ENCODE measurements around the gene C2CD4A. TPM values are rescaled to one million over a fixed set of nuclear protein-coding genes. Genes with fewer than 3 reads are reported as not detected.

Gene C2CD4A
- total RNA-seq, 1 donor: not detected

DNA sequence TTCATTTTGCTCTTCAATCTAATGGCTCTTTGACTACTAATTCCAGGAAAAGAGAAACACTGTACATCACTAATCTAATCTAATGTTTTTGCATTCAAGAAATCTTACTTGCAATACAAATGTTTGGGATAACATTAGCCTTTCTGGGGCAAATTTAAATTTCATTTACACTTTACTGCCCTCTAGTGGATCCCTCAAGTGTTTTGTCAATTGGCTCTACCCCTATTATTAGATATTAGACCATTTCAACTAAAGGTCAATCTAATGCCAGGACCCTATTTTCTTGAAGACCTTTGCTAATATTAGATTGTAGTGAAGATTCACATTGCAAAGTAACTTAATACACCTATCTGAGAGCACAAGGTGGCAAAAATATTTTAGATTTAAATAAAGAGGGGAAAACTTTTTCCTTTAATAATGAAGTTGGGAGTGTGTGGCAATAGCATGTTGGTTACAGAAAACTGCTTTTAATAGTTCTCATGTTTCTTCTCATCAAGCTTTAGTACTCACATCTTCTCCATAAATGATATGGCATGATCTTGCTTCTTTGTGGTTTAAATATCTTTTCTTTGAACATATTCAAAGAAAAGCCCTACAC is 5.0 kb downstream of the C2CD4A start:
- DNase-seq (ENCODE audit: insufficient read length, low spot score, missing footprints): peak; percentile 87
- Histone ChIP-seq H3K9me3 (ENCODE audit: low read depth, low read length) (no peaks in the 10 kb centered on the region), H3K4me2 (ENCODE audit: insufficient read depth, low read length) (no peak overlapping the region)

DNA sequence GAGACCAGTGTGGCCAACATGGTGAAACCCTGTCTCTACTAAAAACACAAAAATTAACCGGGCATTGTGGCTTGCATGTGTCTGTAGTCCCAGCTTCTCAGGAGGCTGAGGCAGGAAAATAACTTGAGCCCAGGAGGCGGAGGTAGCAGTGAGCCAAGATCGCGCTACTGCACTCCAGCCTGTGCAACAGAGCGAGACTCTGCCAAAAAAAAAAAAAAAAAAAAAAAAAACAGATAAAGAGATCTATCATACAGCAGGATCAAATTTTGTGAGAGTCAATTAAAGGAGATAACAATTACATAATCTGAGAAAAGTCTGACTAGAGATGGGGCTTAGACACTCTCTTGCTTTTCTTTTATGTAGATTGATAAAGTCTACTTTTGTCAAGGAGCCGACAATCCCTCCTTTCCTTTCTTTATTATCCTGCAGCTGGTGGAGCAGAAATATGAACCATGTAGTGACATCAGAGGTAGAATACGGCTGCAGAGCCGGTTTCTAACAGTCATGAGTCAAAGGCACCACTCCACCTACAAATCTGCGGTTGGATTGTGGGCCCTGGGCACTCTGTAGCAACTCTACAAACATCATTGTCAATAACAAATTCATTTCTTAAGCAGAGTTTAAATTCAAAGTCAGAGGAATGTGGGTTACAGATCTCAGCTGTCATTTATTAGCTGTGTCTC is 9.0 kb downstream of the C2CD4A start:
- Histone ChIP-seq H3K4me3 (ENCODE audit: insufficient read depth, low read length) (no peak overlapping the region), H3K4me1 (ENCODE audit: insufficient read depth, low read length) (no peaks in the 10 kb centered on the region), H3K9me3 (ENCODE audit: low read depth, low read length) (no peaks in the 10 kb centered on the region), H4K20me1 (ENCODE audit: insufficient read depth, low read length) (no peaks in the 10 kb centered on the region), H3K27me3 (ENCODE audit: insufficient read depth, low read length) (peaks cover 15% of the 10 kb centered on the region), H3K4me2 (ENCODE audit: insufficient read depth, low read length) (no peak overlapping the region), H3K79me2 (ENCODE audit: insufficient read depth, low read length) (no peaks in the 10 kb centered on the region), H3K36me3 (ENCODE audit: insufficient read depth, low read length) (no peaks in the 10 kb centered on the region), H3K27ac (ENCODE audit: low read depth, low read length) (no peak overlapping the region), H2AFZ (ENCODE audit: low read length) (no peak overlapping the region)
- TF ChIP-seq, protein P1, sequence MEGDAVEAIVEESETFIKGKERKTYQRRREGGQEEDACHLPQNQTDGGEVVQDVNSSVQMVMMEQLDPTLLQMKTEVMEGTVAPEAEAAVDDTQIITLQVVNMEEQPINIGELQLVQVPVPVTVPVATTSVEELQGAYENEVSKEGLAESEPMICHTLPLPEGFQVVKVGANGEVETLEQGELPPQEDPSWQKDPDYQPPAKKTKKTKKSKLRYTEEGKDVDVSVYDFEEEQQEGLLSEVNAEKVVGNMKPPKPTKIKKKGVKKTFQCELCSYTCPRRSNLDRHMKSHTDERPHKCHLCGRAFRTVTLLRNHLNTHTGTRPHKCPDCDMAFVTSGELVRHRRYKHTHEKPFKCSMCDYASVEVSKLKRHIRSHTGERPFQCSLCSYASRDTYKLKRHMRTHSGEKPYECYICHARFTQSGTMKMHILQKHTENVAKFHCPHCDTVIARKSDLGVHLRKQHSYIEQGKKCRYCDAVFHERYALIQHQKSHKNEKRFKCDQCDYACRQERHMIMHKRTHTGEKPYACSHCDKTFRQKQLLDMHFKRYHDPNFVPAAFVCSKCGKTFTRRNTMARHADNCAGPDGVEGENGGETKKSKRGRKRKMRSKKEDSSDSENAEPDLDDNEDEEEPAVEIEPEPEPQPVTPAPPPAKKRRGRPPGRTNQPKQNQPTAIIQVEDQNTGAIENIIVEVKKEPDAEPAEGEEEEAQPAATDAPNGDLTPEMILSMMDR (IDR thresholded peaks at IDR 0.05; ENCODE audit: extremely low read depth, low read depth, low read length): no peak
- no peak for DNase-seq (ENCODE audit: insufficient read length, low spot score, missing footprints)

More for the DNA sequence above, 5.0 kb downstream of the C2CD4A start:
- Histone ChIP-seq H2AFZ (ENCODE audit: low read length) (no peak overlapping the region), H4K20me1 (ENCODE audit: insufficient read depth, low read length) (no peaks in the 10 kb centered on the region), H3K27ac (ENCODE audit: low read depth, low read length) (no peak overlapping the region), H3K27me3 (ENCODE audit: insufficient read depth, low read length) (peaks cover 32% of the 10 kb centered on the region), H3K79me2 (ENCODE audit: insufficient read depth, low read length) (no peaks in the 10 kb centered on the region), H3K36me3 (ENCODE audit: insufficient read depth, low read length) (no peaks in the 10 kb centered on the region), H3K4me3 (ENCODE audit: insufficient read depth, low read length) (no peak overlapping the region), H3K4me1 (ENCODE audit: insufficient read depth, low read length) (peaks cover 9% of the 10 kb centered on the region)
- TF ChIP-seq, protein P1 (IDR thresholded peaks at IDR 0.05; ENCODE audit: extremely low read depth, low read depth, low read length): peak; percentile 71

DNA sequence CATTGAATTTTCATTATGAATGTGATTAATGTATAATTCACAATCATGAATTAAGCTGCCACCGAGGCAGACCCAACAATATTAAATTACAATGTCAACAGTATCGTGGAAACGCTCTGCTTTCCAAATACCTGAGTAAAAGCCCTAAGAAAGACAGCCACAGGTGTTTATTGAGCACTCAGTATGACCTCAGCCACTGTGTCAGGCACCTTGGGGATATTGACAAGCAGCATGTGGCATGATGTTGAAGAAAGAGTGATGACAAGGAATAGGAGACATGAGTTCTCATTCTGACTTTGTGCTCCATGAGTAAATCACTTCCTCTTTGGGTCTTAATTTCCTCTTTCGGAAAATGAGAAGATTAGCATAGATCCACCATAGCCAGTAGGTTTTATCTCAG is 12.8 kb downstream of the C2CD4A start:
- Histone ChIP-seq H3K27ac (ENCODE audit: low read depth, low read length) (no peak overlapping the region), H3K4me3 (ENCODE audit: insufficient read depth, low read length) (no peak overlapping the region), H3K36me3 (ENCODE audit: insufficient read depth, low read length) (no peaks in the 10 kb centered on the region), H3K4me2 (ENCODE audit: insufficient read depth, low read length) (no peak overlapping the region), H3K9me3 (ENCODE audit: low read depth, low read length) (no peaks in the 10 kb centered on the region), H3K27me3 (ENCODE audit: insufficient read depth, low read length) (peaks cover 10% of the 10 kb centered on the region), H2AFZ (ENCODE audit: low read length) (no peak overlapping the region), H4K20me1 (ENCODE audit: insufficient read depth, low read length) (no peaks in the 10 kb centered on the region), H3K4me1 (ENCODE audit: insufficient read depth, low read length) (no peaks in the 10 kb centered on the region), H3K79me2 (ENCODE audit: insufficient read depth, low read length) (no peaks in the 10 kb centered on the region)
- no peak for DNase-seq (ENCODE audit: insufficient read length, low spot score, missing footprints)
- TF ChIP-seq, protein P1 (IDR thresholded peaks at IDR 0.05; ENCODE audit: extremely low read depth, low read depth, low read length): no peak
